HG02642 (cell line): ENCODE measurements around the gene KCNK15.
"Not testable (repeated sequence)": the region's sequence is repeated elsewhere in the genome, so short reads cannot be mapped to it uniquely, and the experiment has no call there.

ENCODE experiments used
- ATAC-seq: cut with Tn5 transposase; IDR thresholded peaks from one replicate; pipeline ENCODE4 v1.9.1; 2021; ENCODE audit warnings: mild to moderate bottlenecking; ENCODE audit not compliant: unreplicated experiment, poor library complexity

The KCNK15 gene

DNA sequence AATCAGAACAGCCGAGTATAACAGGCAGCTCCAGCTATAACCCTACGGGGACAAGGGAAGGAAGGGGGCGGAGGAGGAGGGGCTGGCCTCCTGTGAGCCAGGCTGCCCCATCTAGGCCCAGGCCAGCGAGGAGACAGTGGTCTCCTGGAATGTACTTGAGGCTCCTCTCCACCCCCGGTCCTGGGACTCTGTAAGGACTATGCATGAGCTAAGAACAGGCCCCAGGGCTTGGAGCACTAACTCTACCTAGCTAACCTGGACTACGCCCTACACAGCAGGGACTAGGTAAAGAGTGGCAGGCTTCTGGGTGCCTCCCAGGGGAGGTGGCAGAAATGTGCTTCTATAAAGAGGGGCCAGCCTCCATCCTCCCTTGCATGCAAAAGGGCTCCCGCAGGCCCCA is 8.9 kb downstream of the KCNK15 start:
- no peak for ATAC-seq

GRCh38 chr20:44756011-44756688 is 10.5 kb downstream of the KCNK15 start:
- no peak for ATAC-seq

GRCh38 chr20:44756956-44757355 is 11.3 kb downstream of the KCNK15 start:
- ATAC-seq = no peak

GRCh38 chr20:44758247-44759101 is 12.8 kb downstream of the KCNK15 start:
- no peak for ATAC-seq

DNA sequence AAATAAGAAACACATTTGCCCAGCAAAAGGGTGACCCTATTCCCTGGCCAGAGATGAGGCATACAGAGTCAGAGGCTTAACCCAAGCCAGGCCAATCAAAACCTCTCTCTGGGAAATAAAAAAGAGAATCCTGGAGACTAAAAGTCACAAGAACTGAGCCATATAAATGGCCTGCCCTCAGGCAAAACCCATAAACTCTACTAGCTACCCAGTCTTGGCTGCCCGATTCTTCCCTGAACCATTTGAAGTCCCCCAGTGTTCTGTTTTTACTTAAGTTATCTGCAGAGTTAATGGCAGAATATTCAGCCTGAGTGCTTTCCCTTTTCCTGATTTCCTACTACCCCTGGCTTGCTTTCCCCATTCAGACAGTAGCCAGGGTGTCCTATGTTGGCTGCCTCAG is 13.9 kb downstream of the KCNK15 start:
- ATAC-seq = no peak

GRCh38 chr20:44761423-44761822 is 15.8 kb downstream of the KCNK15 start:
- no peak for ATAC-seq

GRCh38 chr20:44762466-44763140 is 16.9 kb downstream of the KCNK15 start:
- ATAC-seq = no peak

DNA sequence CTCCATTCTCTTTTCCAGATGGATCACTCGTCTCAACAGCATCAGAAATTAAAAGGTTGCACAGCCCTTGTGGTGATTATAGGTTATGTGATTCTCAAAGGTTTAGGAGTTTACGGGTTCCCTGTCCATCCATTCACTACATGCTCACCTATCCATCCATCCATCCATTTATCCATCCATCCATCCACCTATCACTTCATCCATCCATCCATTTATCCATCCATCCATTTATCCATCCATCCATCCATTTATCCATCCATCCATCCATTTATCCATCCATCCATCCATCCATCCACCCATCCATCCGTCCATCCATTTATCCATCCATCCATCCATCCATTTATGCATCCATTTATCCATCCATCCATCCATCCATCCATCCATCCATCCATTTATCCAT is 18.1 kb downstream of the KCNK15 start:
- not testable (repeated sequence) for ATAC-seq

GRCh38 chr20:44765091-44765490 is 19.4 kb downstream of the KCNK15 start:
- ATAC-seq = no peak

DNA sequence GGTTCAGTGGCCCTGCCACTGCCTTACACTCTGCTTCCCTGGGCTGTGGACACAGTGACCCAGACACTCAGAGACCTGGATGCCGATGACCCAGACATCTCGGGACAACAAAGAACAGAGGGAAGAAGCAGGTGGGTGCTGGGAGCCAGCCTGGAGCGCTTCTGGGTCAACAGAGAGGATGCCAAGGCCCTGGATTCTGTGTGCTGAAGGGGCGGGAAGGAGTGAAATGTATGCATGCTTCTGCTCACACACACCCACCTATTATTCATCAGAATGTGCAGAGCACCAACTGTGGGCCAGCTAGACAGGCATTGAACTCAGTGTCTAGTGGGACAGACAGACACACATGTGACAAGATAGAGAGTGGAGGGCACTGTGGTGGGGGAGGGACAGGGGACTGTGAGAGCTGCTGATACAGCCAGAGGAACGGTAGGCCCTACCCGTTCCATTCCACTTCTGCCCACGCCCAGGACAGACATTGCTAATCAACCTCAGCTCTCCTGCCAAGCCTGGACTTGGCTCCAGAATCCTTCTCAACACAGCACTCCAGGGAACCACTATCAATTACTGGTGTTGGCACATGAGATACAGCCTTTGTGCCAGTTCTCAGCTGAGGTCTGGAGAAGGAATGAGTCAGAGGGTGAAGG is 20.2 kb downstream of the KCNK15 start:
- ATAC-seq = no peak

DNA sequence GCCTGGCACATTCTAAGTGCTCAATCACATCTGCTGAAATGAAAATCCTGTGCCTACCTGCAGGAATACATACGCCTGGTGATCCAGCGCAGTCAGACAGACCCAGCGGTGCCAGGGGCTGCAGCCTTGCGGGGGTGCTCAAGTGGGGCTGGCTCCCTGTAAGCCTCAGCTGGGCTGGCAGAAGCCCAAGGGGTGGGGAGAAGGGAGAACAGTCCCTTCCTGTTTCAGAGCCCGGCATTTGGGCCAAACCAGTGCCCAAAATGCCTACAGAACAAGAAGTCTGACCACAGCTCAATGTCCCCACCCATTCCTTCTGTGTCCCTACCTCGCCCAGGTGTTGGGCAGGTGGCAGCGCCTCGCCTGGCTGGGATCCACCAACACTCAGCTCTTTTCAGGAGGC is 22.6 kb downstream of the KCNK15 start:
- no peak for ATAC-seq

DNA sequence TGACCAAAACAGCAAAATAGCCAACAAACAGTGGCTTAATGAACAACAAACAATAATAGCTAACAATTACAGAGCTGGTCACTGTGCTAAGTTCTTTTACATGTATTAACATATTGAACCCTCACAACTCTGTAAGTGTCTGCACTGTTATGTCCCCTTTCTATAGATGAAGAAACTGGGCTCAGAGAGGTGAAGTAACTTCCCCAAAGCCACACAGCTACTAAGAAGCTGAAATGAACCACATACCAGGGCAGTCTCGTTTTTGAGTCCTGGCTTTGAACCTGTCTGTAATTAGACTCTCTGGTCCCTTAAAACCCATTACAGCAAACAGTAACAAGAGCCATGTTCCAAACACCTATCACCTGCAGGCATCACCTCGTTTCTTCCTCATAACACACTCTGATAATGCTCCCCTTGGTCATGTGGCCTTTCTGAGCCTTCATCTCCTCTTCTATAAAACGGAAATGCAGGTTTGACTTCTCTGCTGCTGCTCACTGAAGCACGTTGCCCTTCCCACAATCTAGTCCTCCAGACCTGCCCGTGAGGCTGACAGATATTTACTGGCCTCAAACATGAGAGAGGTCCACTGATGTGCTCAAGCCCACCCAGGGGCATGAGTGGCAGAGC is 23.3 kb downstream of the KCNK15 start:
- ATAC-seq = no peak

GRCh38 chr20:44769481-44769863 is 23.8 kb downstream of the KCNK15 start:
- no peak for ATAC-seq

DNA sequence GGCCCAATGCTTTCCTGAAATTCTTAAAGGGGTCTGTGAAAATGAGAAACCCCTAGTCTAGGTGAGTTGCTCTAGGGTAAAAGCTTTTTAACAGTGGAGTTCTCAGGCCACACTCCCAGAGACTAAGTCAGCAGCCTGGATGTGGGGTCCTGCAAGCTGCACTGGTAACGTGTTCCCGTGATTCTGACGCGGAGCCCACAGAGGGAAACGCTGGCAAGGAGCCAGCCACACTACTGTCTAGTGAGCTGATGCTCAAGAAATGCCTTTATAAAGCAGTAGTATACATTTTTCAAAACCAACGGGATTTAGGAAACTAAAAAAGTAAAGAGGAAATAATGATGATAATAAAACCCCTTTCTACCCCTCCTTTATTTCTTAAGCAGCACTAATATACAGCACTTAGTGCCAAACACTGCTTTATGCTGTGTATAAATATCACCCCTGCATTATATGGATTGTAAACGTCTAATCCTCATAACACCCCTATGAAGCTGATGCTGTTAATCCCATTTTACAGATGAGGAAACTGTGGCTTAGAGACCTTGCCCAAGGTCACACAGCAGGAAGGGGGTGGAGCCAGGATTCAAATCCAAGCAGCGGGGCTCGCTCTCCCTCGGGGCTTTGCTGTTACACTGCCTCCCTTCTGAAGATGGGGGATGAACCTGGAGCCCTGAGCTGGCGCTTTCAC is 25.0 kb downstream of the KCNK15 start:
- no peak for ATAC-seq

DNA sequence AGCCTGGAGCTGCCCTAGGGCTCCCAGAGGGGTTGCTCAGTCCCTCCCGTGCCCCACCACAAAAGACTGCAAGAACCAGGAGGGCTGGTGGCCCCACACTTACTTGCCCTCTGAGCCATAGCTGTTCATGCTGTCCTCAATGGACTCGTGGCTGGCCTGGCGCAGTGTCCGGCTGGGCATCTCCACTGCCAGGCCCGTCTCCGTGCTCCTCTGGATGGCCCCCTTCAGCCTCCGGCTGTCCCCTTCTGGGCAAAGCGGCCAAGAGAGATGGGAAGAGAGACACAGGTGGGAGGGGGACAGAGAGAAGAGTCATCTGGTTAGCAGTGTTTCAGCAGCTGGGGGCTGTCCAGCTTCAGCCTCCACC is 25.5 kb downstream of the KCNK15 start:
- no peak for ATAC-seq

GRCh38 chr20:44772636-44773035 is 27.0 kb downstream of the KCNK15 start:
- ATAC-seq = no peak

- ATAC-seq = no peak
Observed at GRCh38 chr20:44773070-44773829, 27.6 kb downstream of the KCNK15 start.

DNA sequence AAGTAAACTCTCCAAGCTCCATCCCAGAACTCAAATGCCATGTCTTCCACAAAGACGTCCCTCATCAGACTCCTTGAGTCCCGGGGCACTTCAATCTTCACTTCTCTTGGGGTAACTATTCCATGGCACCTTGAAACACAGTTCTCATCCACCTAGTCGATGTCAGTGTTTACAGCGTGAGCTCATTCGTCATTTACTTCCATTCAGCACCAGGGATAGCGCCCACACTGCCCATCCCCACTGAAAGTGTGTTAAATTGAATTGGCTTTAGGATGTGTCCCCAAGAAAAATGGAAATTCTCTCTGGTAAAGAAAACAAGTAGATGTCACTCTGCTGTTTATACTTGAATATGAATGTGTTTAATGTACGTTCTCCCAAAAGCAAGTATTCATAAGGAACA is 31.3 kb downstream of the KCNK15 start:
- ATAC-seq = no peak

- no peak for ATAC-seq
Observed at GRCh38 chr20:44780226-44780625, 34.6 kb downstream of the KCNK15 start.
